ENCODE data around the gene OPCML.

The OPCML gene

DNA sequence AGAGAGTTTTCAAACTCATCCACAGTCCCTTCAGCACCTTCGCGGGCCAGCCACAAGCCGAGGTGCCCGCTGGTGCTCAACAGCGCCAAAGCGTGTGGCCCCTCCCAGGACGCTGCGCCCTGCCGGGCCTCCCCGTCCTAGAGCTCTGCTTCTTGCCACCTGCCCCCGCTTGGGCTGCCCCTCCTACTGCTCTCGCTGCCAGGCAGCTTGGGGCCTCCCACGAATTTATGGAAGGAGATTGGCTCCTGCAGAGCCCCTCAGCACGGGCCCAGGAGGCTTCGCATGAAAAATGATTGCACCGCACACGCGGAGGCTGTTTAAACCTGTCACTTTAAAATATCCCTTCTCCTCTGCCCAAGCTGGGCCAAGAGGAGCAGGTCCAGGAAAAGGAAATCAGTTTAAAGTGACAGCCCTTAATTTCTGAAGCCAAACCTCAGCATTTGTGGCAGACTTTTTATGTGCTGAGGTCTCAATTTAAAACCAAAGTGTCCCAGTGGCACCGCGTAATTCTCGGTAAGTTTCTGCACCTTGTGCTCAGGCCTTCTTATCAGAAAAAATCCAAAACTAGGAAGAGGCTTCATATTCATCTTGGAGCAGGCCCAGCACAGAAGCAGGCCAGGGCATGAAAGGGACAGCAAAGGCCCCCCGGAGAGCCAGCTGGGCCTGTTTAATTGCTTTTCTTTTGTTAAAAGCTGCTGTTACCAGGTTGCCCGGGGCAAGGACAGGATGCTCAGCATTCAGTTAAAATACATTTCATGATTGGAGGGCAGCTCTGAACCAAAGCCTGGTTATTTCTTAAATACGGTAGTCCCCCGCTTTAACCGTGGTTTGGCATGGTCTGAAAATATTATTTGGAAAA lies 303.6 kb downstream of the OPCML start:
- no peak for DNase-seq (ENCODE audit: low spot score)

DNA sequence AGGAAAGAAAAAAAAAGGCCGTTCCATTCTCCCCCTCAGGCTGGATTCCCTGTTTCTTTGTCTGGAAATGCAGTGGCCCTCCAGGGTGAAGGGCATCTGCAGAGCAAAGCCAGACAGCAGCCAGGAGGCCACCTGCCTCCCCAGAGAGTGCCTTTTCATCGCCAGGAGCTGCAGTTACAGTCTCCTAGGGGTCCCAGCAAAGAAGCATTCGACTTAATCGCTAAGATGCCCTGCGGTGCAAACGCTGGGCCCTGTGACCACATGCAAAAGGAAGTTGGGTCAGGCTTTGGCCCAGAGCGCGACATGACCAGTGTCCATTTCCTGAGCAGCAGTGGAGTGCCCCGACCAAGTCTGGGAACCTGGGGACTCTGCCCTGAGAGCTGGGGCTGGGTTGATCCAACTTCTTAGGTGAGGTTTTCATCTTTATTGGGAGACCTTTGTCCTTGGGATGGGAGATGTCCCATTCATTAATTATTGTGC lies 304.6 kb downstream of the OPCML start:
- DNase-seq (ENCODE audit: low spot score) = no peak

DNA sequence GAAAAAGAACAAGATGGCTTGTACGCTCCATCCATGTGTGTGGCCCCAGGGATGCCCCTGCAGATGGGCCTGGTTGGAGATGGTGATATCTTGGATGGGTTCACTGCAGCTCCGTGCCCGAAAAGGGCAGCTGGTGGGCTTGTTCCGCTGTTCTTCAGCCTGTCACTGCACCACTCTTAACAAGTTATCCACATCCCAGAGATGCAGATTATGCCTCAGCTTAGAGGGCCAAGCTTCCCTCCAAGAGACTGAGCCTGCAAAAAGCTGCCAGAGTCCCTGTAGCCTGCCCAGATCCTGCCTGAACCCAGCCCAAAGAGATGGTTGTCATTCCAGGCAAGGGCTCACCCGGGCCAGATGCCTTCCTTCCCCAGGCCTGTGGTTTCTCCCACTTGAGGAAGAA lies 308.0 kb downstream of the OPCML start:
- no peak for DNase-seq (ENCODE audit: low spot score)

DNA sequence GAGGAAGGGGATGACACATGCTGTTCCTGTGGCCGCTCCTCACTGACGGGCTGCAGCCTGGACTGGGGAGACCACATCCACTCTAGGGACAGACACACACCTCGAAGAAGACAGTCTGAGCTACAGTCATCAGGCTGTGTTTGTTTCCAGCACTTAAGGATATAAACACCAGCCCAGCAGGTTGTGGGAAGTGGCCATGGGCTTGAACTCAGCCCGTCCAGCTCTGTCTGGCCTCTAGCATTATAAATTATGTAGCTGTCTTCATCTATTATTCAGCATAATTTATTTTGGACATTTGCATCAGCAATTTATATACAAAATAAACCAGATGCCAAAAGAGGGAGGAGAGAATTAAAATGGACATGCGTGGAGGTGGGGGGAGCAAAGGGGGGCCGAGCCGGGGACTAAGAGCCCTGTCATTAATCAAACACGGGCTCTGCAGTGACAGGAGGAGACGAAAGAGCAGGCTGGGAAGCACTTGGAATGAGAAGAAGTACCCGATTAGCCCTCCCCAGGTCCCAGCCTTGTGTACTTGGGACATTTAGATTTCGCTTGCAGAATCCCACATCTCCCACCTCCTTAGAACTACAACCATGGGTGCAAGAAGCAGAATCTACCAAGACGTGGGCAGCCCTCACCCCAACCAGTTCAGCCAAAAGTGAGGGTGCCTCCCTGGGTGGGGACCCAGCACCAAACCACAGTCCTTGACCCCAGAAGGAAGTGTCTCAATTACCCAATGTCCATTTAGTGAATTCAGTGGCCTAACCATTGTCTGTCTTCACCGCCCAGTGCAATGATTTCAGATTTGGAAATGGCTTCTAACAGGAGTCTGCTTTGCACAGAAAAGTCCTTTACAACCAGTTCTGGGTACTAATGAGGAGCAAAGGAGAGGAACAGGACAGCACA lies 309.6 kb downstream of the OPCML start:
- DNase-seq (ENCODE audit: low spot score) = no peak

DNA sequence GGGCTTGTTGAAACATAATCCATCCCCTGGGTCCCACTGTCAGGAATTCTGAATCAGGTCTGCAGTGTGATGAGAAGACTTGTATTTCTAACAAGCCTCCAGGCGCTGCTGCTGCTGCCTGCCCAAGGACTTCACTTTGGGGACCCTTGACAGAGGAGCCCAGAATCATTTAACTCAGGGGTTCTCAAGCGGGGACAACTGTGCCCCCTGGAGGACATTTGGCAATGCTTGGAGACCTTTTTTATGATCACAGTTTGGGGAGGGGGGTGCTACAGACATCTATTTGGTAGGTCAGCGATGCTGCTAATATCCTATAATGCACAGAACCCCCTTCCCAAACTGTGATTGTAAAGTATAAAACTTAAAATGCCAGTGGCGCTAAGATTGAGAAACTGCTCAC lies 312.8 kb downstream of the OPCML start:
- DNase-seq (ENCODE audit: low spot score) = no peak

DNA sequence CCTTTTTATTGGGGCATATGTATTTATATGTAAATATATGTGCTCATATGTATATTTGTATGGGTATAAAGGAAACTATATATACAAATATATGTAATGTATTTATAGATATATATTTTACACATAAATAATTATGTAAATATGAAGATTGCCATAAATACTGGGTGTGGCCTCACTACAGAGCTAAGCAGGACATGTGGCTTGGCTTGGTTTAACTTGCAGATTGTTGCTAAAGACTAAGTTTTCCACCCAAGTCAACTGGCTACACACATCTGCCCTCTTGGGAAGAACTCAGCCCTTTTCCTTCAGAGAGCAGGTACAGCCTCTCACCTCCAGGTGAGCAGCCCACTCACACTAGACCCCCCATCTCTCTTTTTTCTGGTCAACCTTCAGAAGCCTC lies 315.5 kb downstream of the OPCML start:
- no peak for DNase-seq (ENCODE audit: low spot score)

DNA sequence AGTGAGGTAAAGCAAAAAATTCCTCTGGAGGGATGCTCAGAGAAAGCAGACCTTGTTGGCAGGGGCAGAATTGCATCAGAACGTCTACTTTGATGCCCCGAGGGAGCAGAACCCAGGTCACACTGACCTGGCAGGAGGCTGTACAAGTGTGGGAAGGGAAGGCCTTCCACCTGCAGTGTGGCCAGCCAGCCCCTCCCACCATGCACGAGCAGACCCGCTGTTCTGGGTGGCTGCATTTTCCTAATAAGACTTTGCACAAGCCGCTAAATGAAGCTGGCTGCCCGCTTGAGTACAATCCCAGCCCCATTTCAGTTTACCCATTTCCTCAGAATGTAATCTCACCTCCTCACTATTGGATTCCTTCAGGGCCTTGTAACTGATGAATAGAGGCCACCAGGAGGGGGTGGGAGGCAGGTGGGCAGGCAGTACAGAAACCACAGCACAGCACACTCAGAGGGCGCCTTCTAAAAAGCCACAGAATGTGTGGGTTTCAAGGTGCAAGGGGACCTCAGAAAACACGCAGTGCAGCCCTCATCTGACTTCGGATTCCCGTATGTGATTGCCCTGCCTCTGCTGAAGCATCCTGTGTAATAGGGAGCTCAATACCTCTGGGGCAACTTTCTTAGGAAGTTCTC lies 316.6 kb downstream of the OPCML start:
- DNase-seq (ENCODE audit: low spot score) = no peak

DNA sequence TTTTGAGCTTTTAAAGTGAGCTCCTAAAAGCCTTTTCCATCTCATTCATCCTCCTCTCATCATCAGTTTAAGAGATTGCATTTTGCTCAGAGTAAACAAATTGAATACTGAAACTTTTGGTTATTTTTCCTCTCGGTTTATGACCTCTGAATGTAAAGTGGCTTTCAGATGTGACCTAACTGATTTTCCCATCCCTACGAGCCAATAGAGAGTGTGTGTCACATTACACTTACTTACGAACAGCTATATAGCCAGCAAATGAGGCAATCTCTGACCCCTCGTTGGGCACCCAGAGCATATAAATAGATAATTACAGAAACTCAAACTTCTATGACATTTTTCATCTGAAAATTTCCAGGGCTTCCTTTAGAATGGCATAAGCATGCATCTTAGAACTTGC lies 317.7 kb downstream of the OPCML start:
- no peak for DNase-seq (ENCODE audit: low spot score)

DNA sequence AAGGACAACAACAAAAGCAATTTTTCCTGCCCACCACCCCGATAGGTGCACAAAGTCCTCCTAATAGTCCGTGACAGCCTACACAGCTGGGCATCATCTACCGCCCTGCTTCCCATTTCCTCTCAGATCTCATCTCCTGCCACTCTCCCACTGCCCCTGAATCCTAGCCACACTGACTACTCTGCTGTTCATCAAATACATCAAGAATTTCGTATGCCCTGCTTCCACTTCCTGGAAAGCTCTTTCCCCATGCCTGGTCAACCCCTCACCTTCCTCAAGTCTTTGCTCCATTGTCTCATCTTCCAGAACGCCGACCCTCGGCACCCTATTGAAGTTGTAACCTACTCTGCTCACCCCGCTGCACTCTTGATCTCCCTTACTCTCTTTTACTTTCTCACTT lies 320.1 kb downstream of the OPCML start:
- DNase-seq (ENCODE audit: low spot score) = no peak

DNA sequence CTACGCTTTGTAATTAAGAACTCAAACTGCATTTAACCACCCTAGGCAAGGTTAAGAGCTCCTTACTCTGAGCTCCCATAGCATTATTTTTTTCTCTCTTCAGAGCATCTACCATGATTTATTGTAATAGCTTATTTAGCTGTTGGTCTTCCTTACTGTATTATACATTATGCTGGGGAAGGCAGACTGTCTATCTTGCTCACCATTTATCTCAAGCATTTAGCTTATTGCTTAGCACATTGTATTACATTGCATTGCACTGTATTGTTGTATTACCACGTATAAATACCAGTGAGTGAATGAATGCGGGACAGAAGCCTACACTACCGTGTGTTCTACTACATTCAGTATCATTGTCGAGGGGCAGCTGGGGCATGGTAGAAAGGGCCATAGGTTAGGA lies 324.3 kb downstream of the OPCML start:
- no peak for DNase-seq (ENCODE audit: low spot score)

DNA sequence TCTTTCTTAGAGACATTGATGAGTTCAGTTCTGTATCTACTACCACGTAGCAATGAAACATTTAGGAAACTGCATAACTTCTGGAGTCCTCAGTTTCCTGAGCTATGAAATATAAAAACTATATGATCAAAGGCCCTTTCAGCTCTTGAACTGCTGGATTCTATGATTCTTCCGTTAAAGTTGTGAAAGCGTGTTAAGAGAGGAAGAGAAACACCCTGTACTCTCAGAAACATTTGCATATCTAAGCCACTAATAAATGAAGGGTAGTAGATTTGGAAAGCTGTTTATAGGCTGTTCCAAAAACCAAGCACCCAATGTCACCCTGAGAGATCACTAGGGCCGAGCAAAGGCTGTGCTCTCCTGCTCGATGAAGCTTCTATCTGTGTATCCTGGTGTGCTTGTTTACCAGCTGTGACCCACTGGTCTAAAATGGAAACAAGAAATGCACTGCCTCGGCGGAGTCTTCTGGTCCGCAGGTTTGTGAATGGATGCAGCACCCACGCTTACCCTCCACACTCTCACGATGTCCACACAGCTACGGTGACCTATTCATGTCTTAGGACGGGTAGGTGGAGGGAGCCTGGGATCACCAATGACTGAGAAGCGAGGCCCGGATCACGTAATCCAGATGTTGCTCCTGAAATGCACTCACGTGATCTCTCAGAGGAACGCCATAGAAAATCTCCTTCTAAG lies 325.8 kb downstream of the OPCML start:
- no peak for DNase-seq (ENCODE audit: low spot score)

DNA sequence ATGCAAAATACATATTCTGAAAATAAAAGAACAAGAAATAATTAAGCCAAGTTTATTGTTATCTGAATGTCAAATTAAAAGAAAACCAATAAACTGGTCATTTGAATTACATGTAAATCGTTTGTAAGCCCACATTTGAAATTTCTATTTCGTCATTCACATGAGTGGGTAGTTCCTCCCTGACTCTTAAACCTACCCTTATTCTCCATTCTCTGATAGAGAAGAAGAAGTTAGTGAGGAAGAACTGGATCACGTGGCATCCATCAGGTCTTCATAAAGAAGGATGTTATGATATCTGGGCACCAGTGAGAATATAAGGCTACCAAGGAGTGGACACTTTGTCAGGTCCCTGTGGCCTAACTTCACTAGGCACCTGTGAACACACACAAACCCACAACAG lies 328.1 kb downstream of the OPCML start:
- DNase-seq (ENCODE audit: low spot score) = no peak

DNA sequence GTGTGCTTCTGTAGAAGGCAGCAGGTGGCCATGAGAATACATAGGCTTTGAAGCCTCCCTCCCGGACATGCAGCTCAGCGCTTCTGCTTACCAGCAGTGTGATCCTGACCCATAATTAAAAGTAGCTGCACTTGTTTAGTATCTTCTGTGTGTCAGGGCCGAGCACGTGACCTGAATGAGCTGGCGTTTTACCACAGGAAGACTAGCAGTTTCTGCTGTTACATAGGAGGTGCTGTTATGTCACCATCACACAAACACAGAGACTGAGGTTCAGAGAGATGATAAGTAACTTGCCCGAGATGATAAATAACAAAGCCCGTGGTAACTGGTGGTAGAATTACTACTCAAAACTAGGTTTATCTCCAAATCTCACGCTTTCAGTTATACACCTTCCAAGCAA lies 329.5 kb downstream of the OPCML start:
- no peak for DNase-seq (ENCODE audit: low spot score)

DNA sequence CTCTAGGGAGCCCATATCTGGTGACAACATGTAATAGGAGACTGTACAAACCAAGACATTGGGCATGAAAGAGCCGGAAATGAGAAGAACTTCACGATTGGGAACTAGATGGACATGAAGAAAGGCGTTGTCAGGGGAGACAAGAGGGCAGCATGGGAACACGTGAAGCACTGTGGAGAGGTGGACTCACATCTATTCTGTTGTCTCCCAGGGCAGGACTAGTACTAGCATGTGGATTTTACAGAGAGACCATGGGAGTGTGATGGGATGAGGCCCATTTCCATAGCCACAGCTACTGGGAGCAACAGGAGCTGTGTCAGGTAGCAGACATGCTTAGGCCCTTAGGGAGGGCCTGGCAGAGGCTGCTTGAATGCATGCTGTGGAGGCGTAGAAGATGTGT lies 333.9 kb downstream of the OPCML start:
- DNase-seq (ENCODE audit: low spot score) = no peak

DNA sequence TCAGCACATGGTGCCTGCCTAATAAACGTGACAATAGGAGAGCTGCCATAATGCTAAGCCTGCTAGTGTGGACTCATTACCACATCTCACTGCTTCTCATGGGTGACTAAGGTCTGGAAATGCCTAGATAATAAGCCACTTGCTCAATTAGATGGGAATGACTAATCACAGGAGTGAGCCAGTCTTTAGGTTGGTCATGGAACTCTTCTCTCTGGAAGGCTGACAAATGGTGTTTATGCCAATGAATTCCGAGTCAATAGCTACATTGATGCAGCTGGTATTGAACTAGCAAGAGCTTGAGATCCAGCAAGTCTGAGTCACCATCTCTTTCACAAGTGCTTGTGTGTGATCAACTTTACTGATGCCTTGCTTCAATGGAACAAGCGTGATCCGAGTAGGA lies 334.9 kb downstream of the OPCML start:
- no peak for DNase-seq (ENCODE audit: low spot score)

DNA sequence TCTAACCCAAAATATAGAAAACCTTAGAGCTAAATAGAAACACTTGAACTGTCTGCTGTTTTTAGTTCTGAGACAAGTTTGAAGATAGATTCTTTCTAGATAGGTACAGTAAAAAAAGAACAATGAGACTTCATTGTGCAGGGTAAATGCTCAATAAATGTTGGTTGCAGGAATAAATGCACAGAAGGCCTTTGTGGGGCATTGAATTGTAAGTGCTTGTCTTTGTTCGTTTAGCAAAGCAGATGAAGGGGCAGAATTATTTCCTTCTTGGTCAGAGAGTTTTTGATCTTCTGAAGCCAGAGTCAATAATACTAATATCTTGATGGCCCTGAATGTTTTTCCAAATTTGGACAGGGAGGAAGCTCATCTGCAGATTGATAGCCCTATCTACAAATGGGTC lies 340.4 kb downstream of the OPCML start:
- DNase-seq (ENCODE audit: low spot score) = no peak

DNA sequence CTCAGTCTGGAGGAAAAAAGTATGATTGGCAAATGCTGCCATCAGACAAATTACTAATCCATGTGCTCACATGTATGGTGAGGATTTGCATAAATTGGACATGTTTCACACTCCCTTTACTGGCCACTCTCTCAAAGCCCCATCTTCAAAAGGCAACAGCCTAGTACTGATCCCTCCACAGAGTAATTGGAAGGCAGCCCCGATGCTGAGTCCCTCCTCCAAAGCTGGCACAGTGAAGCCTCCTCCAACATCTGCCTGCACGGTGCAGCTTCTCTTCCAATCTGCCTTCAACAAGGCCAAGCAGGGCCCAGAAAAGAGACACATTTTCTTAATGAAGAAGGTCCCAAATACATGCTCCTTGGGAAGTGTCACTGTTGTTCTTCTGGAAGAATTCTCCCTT lies 350.6 kb downstream of the OPCML start:
- no peak for DNase-seq (ENCODE audit: low spot score)

DNA sequence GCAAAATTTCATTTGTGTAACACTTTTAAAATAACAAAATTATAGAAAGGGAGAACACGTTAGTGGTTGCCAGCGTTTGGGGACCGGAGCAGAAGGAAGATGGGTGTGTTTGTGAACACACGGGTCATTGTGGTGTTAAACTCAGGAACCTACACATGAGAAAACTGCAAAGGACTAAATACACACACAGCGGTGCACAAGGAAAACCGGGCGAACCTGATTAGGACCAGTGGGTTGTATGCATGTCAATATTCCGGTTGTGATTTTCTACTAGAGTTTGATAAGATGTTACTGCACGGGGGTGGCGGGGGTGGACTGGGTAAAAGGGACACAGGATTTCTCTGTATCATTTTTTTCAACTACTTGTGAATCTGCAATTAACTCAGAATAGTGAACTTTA lies 351.2 kb downstream of the OPCML start:
- no peak for DNase-seq (ENCODE audit: low spot score)

DNA sequence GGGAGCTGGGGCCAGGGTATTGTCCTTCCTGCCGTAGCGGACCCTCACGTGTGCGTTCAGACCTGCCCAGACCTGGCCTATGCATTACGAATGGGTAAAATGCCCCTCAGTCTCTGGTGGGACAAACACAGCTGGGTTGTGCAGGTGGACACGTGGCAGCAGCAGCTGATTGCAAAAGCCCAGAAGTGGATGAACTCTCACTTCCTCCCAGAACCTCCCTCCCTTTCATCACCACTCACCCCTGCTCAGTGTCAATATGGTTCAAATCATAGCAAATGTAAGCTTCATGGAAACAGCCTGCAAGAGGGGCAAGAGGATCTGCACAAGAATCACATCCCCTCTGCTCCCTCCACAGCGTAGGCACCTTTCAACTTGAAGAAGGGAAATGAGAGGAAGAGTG lies 352.1 kb downstream of the OPCML start:
- no peak for DNase-seq (ENCODE audit: low spot score)

DNA sequence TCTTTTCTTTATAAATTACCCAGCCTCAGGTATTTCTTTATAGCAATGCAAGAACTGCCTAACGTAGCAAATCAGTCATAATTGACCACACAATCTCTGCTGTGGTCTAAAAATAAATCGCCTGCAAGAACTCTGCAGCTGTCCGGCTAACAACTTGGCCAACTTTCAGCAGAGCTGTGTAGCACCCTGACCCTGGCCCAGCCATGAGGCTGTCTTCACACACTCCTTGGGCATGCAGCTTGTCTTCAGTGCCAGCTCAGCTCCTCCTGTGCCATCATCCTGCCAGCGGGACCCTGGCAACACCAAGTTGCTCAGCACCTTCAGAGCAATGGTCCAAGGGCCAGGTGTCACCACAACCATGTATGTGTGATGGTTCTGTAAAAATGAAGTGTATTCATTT lies 355.6 kb downstream of the OPCML start:
- DNase-seq (ENCODE audit: low spot score) = no peak

DNA sequence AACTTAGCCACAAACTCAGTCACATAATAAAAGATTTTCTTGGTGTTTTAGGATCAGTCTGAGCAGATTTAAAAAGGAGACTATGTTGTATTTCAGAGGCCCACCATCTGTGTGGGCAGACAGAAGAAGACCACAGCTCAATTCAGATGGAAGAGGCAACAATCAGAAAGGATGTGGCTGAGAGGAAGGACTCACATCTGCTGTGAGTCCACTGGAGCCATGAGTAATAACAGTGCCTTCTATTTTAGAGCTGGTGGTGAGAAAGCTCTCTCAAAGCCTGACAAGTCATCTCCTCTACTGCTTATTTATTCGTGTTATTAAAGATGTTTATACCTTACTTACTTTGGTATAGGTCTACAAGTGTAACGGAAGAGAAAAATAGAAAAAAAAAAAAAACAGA lies 357.2 kb downstream of the OPCML start:
- no peak for DNase-seq (ENCODE audit: low spot score)

DNA sequence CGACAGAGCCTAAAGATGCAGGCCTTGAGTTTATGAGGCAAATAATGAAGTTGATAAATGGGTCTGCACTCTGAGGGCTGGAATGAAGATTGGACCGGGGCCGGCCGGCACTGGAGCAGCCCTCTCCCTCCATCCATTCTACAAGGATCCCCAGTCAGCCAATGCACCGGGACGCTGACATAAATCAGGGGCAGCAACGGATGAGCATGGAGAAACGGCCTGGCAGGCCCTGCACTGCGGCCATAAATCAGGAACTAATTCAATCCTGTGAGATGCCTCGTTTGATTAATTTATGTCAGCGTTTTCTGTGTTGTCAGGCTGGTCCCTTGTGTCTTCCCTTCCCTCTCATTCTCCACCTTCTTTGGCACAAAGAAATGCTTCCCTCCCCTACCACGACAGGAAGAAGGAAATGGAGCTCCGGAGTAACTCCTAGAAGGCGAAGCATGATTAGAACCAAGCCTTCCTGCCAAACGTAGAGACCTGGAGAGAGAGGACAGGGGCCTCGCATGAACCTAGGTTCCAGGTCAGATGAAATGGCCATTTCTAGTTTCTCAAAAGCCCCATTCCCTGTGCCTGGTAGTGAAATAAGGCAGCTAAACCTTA lies 358.4 kb downstream of the OPCML start:
- no peak for DNase-seq (ENCODE audit: low spot score)

Measured in LoVo (cell line).